DMS 273 (cell line): ENCODE results near the gene FPR1.

ENCODE experiments used
- DNase-seq: peaks from one replicate; lab custom pipeline; 2025; ENCODE audit not compliant: unreplicated experiment; lab: John Stamatoyannopoulos, UW

Gene FPR1, protein sequence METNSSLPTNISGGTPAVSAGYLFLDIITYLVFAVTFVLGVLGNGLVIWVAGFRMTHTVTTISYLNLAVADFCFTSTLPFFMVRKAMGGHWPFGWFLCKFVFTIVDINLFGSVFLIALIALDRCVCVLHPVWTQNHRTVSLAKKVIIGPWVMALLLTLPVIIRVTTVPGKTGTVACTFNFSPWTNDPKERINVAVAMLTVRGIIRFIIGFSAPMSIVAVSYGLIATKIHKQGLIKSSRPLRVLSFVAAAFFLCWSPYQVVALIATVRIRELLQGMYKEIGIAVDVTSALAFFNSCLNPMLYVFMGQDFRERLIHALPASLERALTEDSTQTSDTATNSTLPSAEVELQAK

GRCh38 chr19:51751655-51752054, at the start of gene FPR1:
Gene FPR1, minus strand, starts transcription at chr19:51751878. Its CDS starts 4,884 bp downstream, at chr19:51746994.
- DNase-seq, result no peak

DNA sequence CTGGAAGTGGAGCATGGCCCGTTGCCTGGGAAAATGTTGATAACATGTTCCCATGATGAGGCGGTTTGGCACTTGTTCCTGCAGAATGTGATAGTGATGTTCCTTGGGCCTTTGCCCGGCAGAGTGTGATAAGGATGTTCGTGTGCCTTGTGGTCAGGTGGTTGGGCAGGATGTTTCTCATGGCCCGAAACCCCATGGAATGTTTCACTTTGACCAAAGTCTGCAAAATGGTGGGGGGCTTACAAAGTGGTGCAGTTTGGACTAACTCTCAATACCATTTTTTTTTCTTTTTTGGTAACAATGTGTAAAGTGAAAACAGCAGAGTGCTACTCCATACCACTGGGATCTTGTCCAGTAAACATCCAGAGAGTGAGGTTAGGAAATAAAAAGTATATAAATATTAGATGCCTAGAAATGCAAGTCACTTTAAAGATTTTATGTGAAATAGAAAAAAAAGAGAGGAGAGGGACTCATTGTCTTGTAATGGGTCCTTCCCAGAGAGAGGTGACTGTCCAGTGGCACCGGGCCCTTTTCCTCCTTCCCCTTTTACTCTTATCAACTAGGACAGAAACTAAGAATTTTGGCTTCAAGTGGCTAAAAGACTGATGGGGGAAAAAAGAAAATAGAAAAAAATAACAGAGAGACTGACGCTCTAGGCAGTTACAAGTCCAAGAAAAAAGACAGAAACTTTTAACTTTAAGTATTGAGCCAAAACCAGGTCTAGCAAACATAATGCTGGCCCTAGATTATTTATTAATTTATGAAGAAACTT, 49.0 kb upstream of the FPR1 start:
- no peak for DNase-seq

- no peak for DNase-seq
Measured at GRCh38 chr19:51799774-51800472, 48.2 kb upstream of the FPR1 start.

DNA sequence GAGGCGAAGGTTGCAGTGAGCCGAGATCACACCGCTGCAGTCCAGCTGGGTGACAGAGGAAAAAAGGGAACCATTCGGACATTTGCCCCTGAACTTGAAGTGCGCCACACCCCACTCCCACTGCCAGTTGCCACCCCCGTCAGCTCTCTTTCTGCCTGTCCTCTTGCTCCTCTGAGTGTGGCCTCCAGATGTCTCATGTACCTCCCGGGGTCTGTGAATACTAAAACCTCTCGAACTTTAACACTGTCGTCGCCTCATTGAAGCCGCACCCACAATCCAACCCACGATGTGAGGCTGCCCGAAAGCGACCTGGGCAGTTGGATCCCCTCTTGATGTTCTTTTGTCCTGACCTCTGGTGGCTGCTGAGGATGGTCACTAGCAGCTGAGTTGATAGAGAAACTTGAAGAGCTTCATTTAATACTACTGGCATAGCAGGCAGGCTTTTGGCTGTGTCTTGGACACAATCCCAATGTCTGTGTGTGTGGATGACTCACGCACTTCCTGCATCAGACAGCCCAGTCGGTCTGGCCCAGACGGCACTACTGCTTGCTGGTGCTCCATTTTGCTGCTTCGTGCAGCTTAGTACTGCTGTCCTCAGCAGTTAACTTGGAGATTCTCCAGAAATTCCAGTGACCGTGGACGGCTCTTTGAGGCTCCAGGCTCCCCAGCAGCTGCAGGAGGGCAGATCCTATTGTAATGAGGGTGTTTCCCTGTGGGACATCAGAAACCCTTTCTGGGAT, 47.5 kb upstream of the FPR1 start:
- DNase-seq, result peak; percentile 45

GRCh38 chr19:51798062-51798461, 46.4 kb upstream of the FPR1 start:
- no peak for DNase-seq

DNA sequence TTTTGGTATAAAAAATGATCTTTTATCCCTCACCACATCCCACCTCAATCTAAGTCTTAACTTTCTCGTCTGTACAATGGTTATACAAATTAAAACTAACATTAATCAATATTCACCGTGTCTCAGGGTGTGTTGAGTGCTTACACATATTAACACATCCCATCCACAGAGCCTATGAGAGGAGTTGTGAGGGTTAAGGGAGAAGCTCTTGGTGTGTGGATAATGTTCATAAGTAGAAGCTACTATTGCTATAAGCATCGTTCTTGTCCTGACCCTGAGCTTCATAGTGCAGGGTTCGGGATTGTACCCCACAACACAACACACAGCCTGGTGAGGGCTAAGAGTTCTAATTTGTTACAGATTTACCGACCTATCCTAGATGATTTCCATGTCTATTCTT, 45.8 kb upstream of the FPR1 start:
- no peak for DNase-seq

DNA sequence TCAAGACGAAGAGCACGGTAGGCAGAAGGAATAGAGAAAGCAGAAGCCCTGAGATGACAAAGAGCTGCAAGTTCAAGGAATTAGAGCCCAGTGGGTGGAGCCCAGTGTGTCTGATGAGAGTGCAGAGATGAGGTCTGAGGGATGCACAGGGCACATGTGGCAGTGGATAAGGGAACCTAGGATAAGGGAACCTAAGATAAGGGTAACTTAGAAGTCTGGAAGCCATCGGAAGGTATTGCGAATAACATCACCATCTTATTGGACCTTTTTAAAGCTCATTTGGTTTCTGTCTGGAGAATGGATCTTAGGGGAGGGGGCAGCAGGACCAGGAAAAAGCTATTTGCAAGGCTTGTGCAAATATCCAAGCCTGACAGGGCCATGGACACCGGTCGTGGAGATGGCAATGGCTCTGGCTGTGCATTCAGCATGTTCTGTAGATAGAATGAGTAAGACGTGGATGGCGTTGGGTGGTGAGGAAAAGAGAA, 44.6 kb upstream of the FPR1 start:
- DNase-seq, result no peak

DNA sequence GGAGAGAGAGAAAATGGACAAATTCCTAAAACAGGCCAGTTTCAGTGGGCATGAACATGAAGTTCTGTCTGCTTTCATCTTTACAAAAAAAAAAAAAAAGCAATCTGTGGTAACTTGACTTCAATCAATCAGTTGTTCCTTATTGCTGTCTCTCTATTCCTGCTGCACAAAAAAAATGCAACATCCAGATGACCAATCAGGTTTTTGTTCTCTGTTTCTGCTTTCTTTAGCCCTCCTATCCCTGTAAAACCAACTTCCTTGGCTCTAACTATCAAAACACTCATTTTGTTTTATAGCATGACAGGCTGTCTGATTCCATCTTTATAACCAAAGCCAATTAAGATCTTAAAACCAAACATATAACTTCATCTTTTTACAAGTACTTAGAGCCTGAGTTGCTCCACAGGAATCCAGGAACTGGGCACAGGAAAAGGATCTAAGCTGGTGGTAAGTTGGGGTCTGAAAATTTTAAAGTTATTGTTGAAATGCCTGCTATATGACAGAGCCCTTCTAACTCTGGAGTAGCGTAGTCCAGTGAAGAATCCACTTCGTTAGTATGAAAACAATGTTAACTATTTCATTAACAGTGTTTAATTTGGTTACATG, 43.3 kb upstream of the FPR1 start, which contains the start of gene FPR3:
TSS of gene FPR3 (plus strand) at position 273 of the 606 bp plus-strand sequence. CDS start 28,592 bp downstream, outside the sequence.
- no peak for DNase-seq

DNA sequence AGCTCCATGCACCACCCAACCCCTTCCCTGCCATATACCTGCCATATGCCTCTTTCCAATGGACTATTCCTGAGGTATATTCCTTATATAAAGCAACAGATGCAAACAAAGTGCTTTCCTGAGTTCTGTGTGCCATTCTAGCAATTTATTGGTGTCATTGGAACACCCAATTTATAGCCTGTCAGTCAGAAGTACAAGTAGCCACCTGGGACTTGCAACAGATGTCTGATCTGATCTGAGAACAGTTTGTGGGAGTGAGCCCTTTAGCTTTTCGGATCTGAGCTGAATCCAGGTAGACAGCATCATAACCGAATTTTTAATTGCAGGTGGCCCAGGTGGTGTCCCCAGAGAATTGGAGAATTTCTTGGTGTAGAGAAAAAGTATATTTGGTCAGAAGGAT, 42.3 kb upstream of the FPR1 start:
- no peak for DNase-seq

- DNase-seq, result no peak
Measured at GRCh38 chr19:51792932-51793331, 41.3 kb upstream of the FPR1 start.

- no peak for DNase-seq
Measured at GRCh38 chr19:51789061-51789795, 37.5 kb upstream of the FPR1 start.

GRCh38 chr19:51788029-51788428, 36.4 kb upstream of the FPR1 start:
- DNase-seq, result no peak

GRCh38 chr19:51786646-51787494, 35.2 kb upstream of the FPR1 start:
- no peak for DNase-seq

GRCh38 chr19:51784922-51785690, 33.4 kb upstream of the FPR1 start:
- no peak for DNase-seq

- no peak for DNase-seq
Measured at GRCh38 chr19:51784109-51784785, 32.6 kb upstream of the FPR1 start.

- DNase-seq, result peak; percentile 35
Measured at GRCh38 chr19:51783372-51783771, 31.7 kb upstream of the FPR1 start.

GRCh38 chr19:51781999-51782398, 30.3 kb upstream of the FPR1 start:
- DNase-seq, result no peak
